Gastrocnemius medialis (tissue), 4 donors: ENCODE results near the gene DPF1. TPM values are rescaled to one million over a fixed set of nuclear protein-coding genes. Genes with fewer than 3 reads are reported as not detected.

ENCODE experiments used
- ATAC-seq, 2 donors: fragments of 150-250 bp; one replicate each; pipeline ENCODE4 v1.9.1; 2016
- DNase-seq, 2 donors: peaks; one replicate each; pipeline ENCODE4 v3.0.0-alpha.2; 2019
- H3K27ac ChIP-seq, 4 donors: fragments of 200-600 bp; sonication (generic); 1 replicate in 1 of 4; 2 replicates in 3 of 4; pipeline ENCODE4 v1.5.1; 2016 to 2018; ENCODE audit warnings: mild to moderate bottlenecking in 2 of 4, moderate library complexity in 1 of 4
- H3K27me3 ChIP-seq, 3 donors: fragments of 200-600 bp; sonication (generic) in 2 of 3; 1 replicate in 1 of 3; 2 replicates in 2 of 3; pipeline versions ENCODE4 v1.5.1 to v1.6.0; 2016 to 2019; ENCODE audit warnings: mild to moderate bottlenecking in 1 of 3, moderate library complexity in 1 of 3
- H3K36me3 ChIP-seq, 2 donors: fragments of 200-600 bp; sonication (generic) in 1 of 2; one replicate each; pipeline ENCODE4 v1.5.1; 2017 to 2018
- H3K4me1 ChIP-seq, 2 donors: fragments of 200-600 bp; sonication (generic) in 1 of 2; one replicate each; pipeline ENCODE4 v1.5.1; 2016 to 2017; ENCODE audit warnings: mild to moderate bottlenecking in 2 of 2
- H3K4me3 ChIP-seq, 4 donors: fragments of 200-600 bp; sonication (generic) in 3 of 4; 1 replicate in 1 of 4; 2 replicates in 3 of 4; pipeline ENCODE4 v1.5.1; 2016 to 2019; ENCODE audit warnings: mild to moderate bottlenecking in 2 of 4
- H3K9me3 ChIP-seq, 3 donors: fragments of 200-600 bp; sonication (generic) in 2 of 3; 1 replicate in 1 of 3; 2 replicates in 2 of 3; pipeline ENCODE4 v1.5.1; 2016 to 2019
- CTCF ChIP-seq, 5 experiments: fragments of 450-650 bp in 3 of 5; fragments of 200-600 bp in 2 of 5; sonication (generic) in 2 of 5; IDR thresholded peaks in 4 of 5; conservative IDR thresholded peaks in 1 of 5; 1 replicate in 4 of 5; 2 replicates in 1 of 5; pipeline ENCODE4 v1.5.1; 2016 to 2019; ENCODE audit warnings: antibody characterized with exemption in 5 of 5, mild to moderate bottlenecking in 3 of 5, moderate library complexity in 3 of 5
- POLR2A ChIP-seq, 2 donors: fragments of 450-650 bp; IDR thresholded peaks; one replicate each; pipeline ENCODE4 v1.6.1; 2017; ENCODE audit warnings: antibody characterized with exemption in 2 of 2, mild to moderate bottlenecking in 2 of 2, moderate library complexity in 2 of 2
- in situ Hi-C, 4 donors: fragments of 200-750 bp; cut with MboI; loops; one replicate each; pipeline versions ENCODE4 v1.15.0 to v1.8.0; 2017; ENCODE audit warnings: low sequenced_read_pairs in 4 of 4
- intact Hi-C: fragments of 100-400 bp; cut with DNase I; formaldehyde crosslinking; loops from one replicate; pipeline ENCODE4 v1.15.1; 2023; ENCODE audit warnings: low total_unique reads
- total RNA-seq, 4 donors: library from RNA; depleted of rRNA; stranded (reverse); fragments of >200 nt; gene quantifications; one replicate each; pipeline versions ENCODE4 v1.1.0 to v1.2.3, GENCODE V29; 2016

Gene DPF1
- total RNA-seq, 4 donors from 2014 or later = not detected

- no peak overlapping the region for H3K27ac ChIP-seq
- peaks cover 0 to 34% of the 10 kb centered on the region in 2 donors for H3K36me3 ChIP-seq
- no peaks in the 10 kb centered on the region for H3K4me1 ChIP-seq
- no peaks in the 10 kb centered on the region for H3K27me3 ChIP-seq
- in situ Hi-C loops = no loop called here
- peak in 1 of 2 donors; percentile 3 for DNase-seq
- H3K9me3 ChIP-seq = peaks cover 0 to 3% (median 0%) of the 10 kb centered on the region in 3 donors
- intact Hi-C loops = no loop called here
- no peak for TF ChIP-seq POLR2A (IDR thresholded peaks at IDR 0.05)
- no peak overlapping the region for H3K4me3 ChIP-seq
- no peak for ATAC-seq
Observed at GRCh38 chr19:38163419-38164290, 60.4 kb downstream of the DPF1 start.

GRCh38 chr19:38162632-38163031 lies 61.4 kb downstream of the DPF1 start:
- ATAC-seq = no peak
- no peaks in the 10 kb centered on the region for H3K4me1 ChIP-seq
- no peak for TF ChIP-seq POLR2A (IDR thresholded peaks at IDR 0.05)
- no peak for TF ChIP-seq CTCF (IDR thresholded peaks at IDR 0.05 in 4 of 5, conservative IDR thresholded peaks at IDR 0.05 in 1 of 5)
- H3K4me3 ChIP-seq = no peak overlapping the region
- in situ Hi-C loops = no loop called here
- H3K9me3 ChIP-seq = peaks cover 0 to 3% (median 0%) of the 10 kb centered on the region in 3 donors
- peaks cover 0 to 34% of the 10 kb centered on the region in 2 donors for H3K36me3 ChIP-seq
- H3K27ac ChIP-seq = no peak overlapping the region
- H3K27me3 ChIP-seq = no peaks in the 10 kb centered on the region
- intact Hi-C loops = no loop called here
- DNase-seq = no peak

- Histone ChIP-seq H3K27me3 (no peaks in the 10 kb centered on the region), H3K36me3 (peaks cover 0 to 34% of the 10 kb centered on the region in 2 donors), H3K4me3 (no peak overlapping the region), H3K9me3 (peaks cover 0 to 3% (median 0%) of the 10 kb centered on the region in 3 donors), H3K27ac (no peak overlapping the region), H3K4me1 (no peaks in the 10 kb centered on the region)
- ATAC-seq = no peak
- no peak for DNase-seq
- in situ Hi-C loops (no loop called here), intact Hi-C loops (no loop called here)
- TF ChIP-seq POLR2A (IDR thresholded peaks at IDR 0.05) = no peak
- TF ChIP-seq CTCF (IDR thresholded peaks at IDR 0.05 in 4 of 5, conservative IDR thresholded peaks at IDR 0.05 in 1 of 5) = no peak
Observed at GRCh38 chr19:38162094-38162493, 61.9 kb downstream of the DPF1 start.

Other genes with a start within 250 kb of the DPF1 start
- 10 to 100 TPM in 1 of 4 donors, 1 to 10 TPM in 3; 1.3 to 48.8 (median 7.1) TPM for gene PPP1R14A, start 32.2 kb upstream of the DPF1 start, total RNA-seq
- gene SPINT2, start 40.4 kb upstream of the DPF1 start, total RNA-seq = 1 to 10 TPM in 3 of 4 donors, under 1 TPM in 1; 0.26 to 4.0 (median 1.6) TPM
- 1 to 10 TPM in 2 of 4 donors, not detected in 2; 5.8 to 7.0 TPM for gene C19orf33, start 80.0 kb upstream of the DPF1 start, total RNA-seq
- gene YIF1B, start 91.7 kb upstream of the DPF1 start, total RNA-seq = 10 to 100 TPM; 28.3 to 39.5 (median 31.9) TPM
- gene KCNK6, start 95.6 kb upstream of the DPF1 start, total RNA-seq = under 1 TPM; 0.15 to 0.90 (median 0.41) TPM
- 1 to 10 TPM in 3 of 4 donors, under 1 TPM in 1; 0.72 to 4.9 (median 1.7) TPM for gene CATSPERG, start 111.6 kb upstream of the DPF1 start, total RNA-seq
- gene PSMD8, start 150.3 kb upstream of the DPF1 start, total RNA-seq = 1,000 to 10,000 TPM in 3 of 4 donors, 100 to 1,000 TPM in 1; 819 to 1,400 (median 1,309) TPM
- under 1 TPM in 1 of 4 donors, not detected in 3; 0.13 TPM for gene GGN, start 163.8 kb upstream of the DPF1 start, total RNA-seq
- 1 to 10 TPM in 1 of 4 donors, under 1 TPM in 3; 0.05 to 2.6 (median 0.15) TPM for gene SPRED3, start 164.5 kb upstream of the DPF1 start, total RNA-seq
- 10 to 100 TPM in 1 of 4 donors, 1 to 10 TPM in 3; 1.9 to 17.4 (median 3.3) TPM for gene FAM98C, start 178.9 kb upstream of the DPF1 start, total RNA-seq
- gene RASGRP4, start 202.0 kb upstream of the DPF1 start, total RNA-seq = 1 to 10 TPM in 2 of 4 donors, under 1 TPM in 2; 0.61 to 2.2 (median 0.94) TPM
- gene RYR1, start 209.5 kb upstream of the DPF1 start, total RNA-seq = 100 to 1,000 TPM; 607 to 831 (median 724) TPM